Cardiac fibroblast (primary cell): ENCODE data around the gene ACR.

Experiments used
- DNase-seq, 2 donors: peaks; one replicate each; pipeline versions ENCODE4 v3.0.0 to v3.0.0-alpha.2; 2010; ENCODE audit warnings: low read depth in 2 of 2
- H3K4me3 ChIP-seq, 2 donors: replicated peaks in 1 of 2; 1 replicate in 1 of 2; 2 replicates in 1 of 2; pipeline ENCODE4 v1.5.1; 2011; ENCODE audit warnings: low read depth in 2 of 2, low read length in 2 of 2, mild to moderate bottlenecking in 2 of 2, moderate library complexity in 1 of 2
- CTCF ChIP-seq: IDR thresholded peaks from one replicate; pipeline ENCODE4 v1.5.1; 2011; ENCODE audit warnings: low read depth, mild to moderate bottlenecking, low read length, inconsistent platforms

ACR gene

GRCh38 chr22:50703726-50704509, 34.1 kb upstream of the ACR start:
- H3K4me3 ChIP-seq, result no peak overlapping the region
- DNase-seq, result no peak
- no peak for TF ChIP-seq CTCF

- no peak overlapping the region for H3K4me3 ChIP-seq
- TF ChIP-seq CTCF, result no peak
- no peak for DNase-seq
Observed at GRCh38 chr22:50704510-50705218, 33.3 kb upstream of the ACR start.

GRCh38 chr22:50705219-50705691, 32.7 kb upstream of the ACR start:
- peak; percentile 17 to 70 for DNase-seq
- no peak for TF ChIP-seq CTCF
- H3K4me3 ChIP-seq, result no peak overlapping the region

GRCh38 chr22:50705851-50706351, 32.1 kb upstream of the ACR start:
- no peak for DNase-seq
- no peak for TF ChIP-seq CTCF
- no peak overlapping the region for H3K4me3 ChIP-seq

- TF ChIP-seq CTCF, result no peak
- H3K4me3 ChIP-seq, result no peak overlapping the region
- DNase-seq, result no peak
Observed at GRCh38 chr22:50706481-50707125, 31.4 kb upstream of the ACR start.

GRCh38 chr22:50708474-50708873, 29.5 kb upstream of the ACR start:
- no peak for TF ChIP-seq CTCF
- no peak for DNase-seq
- no peak overlapping the region for H3K4me3 ChIP-seq
